H9 (cell line): ENCODE results near the gene FAT1. TPM values are rescaled to one million over a fixed set of nuclear protein-coding genes. Genes with fewer than 3 reads are reported as not detected.

ENCODE experiments used
- DNase-seq: peaks from one replicate; pipeline ENCODE4 v3.0.0-alpha.2; 2017
- H2AFZ ChIP-seq: one replicate; pipeline ENCODE4 v1.6.1; 2013; ENCODE audit warnings: mild to moderate bottlenecking, low read length, control low read depth, moderate library complexity
- H2AK5ac ChIP-seq: 2 replicates; pipeline ENCODE4 v1.6.1; 2013; ENCODE audit warnings: low read length, control low read depth, mixed read lengths; ENCODE audit not compliant: insufficient read length
- H2BK120ac ChIP-seq: one replicate; pipeline ENCODE4 v1.6.1; 2013; ENCODE audit warnings: low read depth, mild to moderate bottlenecking, low read length, control low read depth, inconsistent platforms; ENCODE audit not compliant: poor library complexity, severe bottlenecking
- H2BK12ac ChIP-seq: 2 replicates; pipeline ENCODE4 v1.6.1; 2013; ENCODE audit warnings: low read length, control low read depth, mixed read lengths, low read depth; ENCODE audit not compliant: insufficient read length
- H2BK15ac ChIP-seq: 2 replicates; pipeline ENCODE4 v1.6.1; 2013; ENCODE audit warnings: low read depth, low read length, control low read depth
- H2BK20ac ChIP-seq: one replicate; pipeline ENCODE4 v1.6.1; 2013; ENCODE audit warnings: low read depth, mild to moderate bottlenecking, low read length, control low read depth, inconsistent platforms; ENCODE audit not compliant: poor library complexity, severe bottlenecking
- H2BK5ac ChIP-seq: 2 replicates; pipeline ENCODE4 v1.6.1; 2013; ENCODE audit warnings: low read length, control low read depth, mixed read lengths; ENCODE audit not compliant: insufficient read length
- H3K14ac ChIP-seq: 2 replicates; pipeline ENCODE4 v1.6.1; 2013; ENCODE audit warnings: low read length, control low read depth; ENCODE audit not compliant: insufficient read depth
- H3K18ac ChIP-seq: 2 replicates; pipeline ENCODE4 v1.6.1; 2013; ENCODE audit warnings: low read depth, mild to moderate bottlenecking, mixed read lengths, low read length, control low read depth; ENCODE audit not compliant: insufficient read length
- H3K23ac ChIP-seq: 2 replicates; pipeline ENCODE4 v1.6.1; 2013; ENCODE audit warnings: low read length, control low read depth, mixed read lengths, low read depth; ENCODE audit not compliant: insufficient read length
- H3K23me2 ChIP-seq: 2 replicates; pipeline ENCODE4 v1.6.1; 2013; ENCODE audit warnings: low read depth, mild to moderate bottlenecking, mixed read lengths, low read length, control low read depth; ENCODE audit not compliant: insufficient read length, poor library complexity, severe bottlenecking
- H3K27ac ChIP-seq: 2 replicates; pipeline ENCODE4 v1.5.1; 2013; ENCODE audit warnings: low read length, control low read depth, mixed read lengths, low read depth; ENCODE audit not compliant: insufficient read length
- H3K27me3 ChIP-seq: 2 replicates; pipeline ENCODE4 v1.6.1; 2013; ENCODE audit warnings: low read length, control low read depth, inconsistent platforms; ENCODE audit not compliant: insufficient read depth
- H3K4ac ChIP-seq: 2 replicates; pipeline ENCODE4 v1.6.1; 2013; ENCODE audit warnings: low read depth, mild to moderate bottlenecking, control low read depth, inconsistent platforms, low read length, moderate library complexity
- H3K4me1 ChIP-seq: 2 replicates; pipeline ENCODE4 v1.6.1; 2013; ENCODE audit warnings: low read length, control low read depth, inconsistent platforms; ENCODE audit not compliant: insufficient read depth
- H3K4me2 ChIP-seq: 2 replicates; pipeline ENCODE4 v1.6.1; 2013; ENCODE audit warnings: low read length, control low read depth, mixed read lengths; ENCODE audit not compliant: insufficient read length, insufficient read depth
- H3K56ac ChIP-seq: 2 replicates; pipeline ENCODE4 v1.6.1; 2013; ENCODE audit warnings: low read depth, mild to moderate bottlenecking, mixed read lengths, low read length, control low read depth; ENCODE audit not compliant: insufficient read length
- H3K79me1 ChIP-seq: 2 replicates; pipeline ENCODE4 v1.6.1; 2013; ENCODE audit warnings: low read depth, mild to moderate bottlenecking, moderate library complexity, low read length, control low read depth, inconsistent platforms; ENCODE audit not compliant: insufficient read depth, poor library complexity, severe bottlenecking
- H3K79me2 ChIP-seq: 2 replicates; pipeline ENCODE4 v1.6.1; 2013; ENCODE audit warnings: low read length, control low read depth, inconsistent platforms; ENCODE audit not compliant: insufficient read depth
- H3K9ac ChIP-seq: 2 replicates; pipeline ENCODE4 v1.6.1; 2013; ENCODE audit warnings: low read length, control low read depth, mixed read lengths; ENCODE audit not compliant: insufficient read length; ENCODE audit errors: extremely low read depth
- H3K9me3 ChIP-seq: one replicate; pipeline ENCODE4 v1.6.1; 2013; ENCODE audit warnings: low read depth, low read length, inconsistent platforms; ENCODE audit not compliant: control insufficient read depth
- H3T11ph ChIP-seq: one replicate; pipeline ENCODE4 v1.6.1; 2013; ENCODE audit warnings: mild to moderate bottlenecking, low read length, control low read depth, inconsistent platforms
- H4K20me1 ChIP-seq: one replicate; pipeline ENCODE4 v1.6.1; 2013; ENCODE audit not compliant: control insufficient read depth, insufficient read length, insufficient read depth
- H4K5ac ChIP-seq: 2 replicates; pipeline ENCODE4 v1.6.1; 2013; ENCODE audit warnings: low read depth, mild to moderate bottlenecking, mixed read lengths, low read length, control low read depth; ENCODE audit not compliant: insufficient read length
- H4K8ac ChIP-seq: replicated peaks from 2 replicates; pipeline ENCODE4 v1.6.1; 2013; ENCODE audit warnings: low read length, control low read depth, mixed read lengths, low read depth; ENCODE audit not compliant: insufficient read length
- H4K91ac ChIP-seq: 2 replicates; pipeline ENCODE4 v1.6.1; 2013; ENCODE audit warnings: low read depth, mild to moderate bottlenecking, moderate library complexity, mixed read lengths, low read length, control low read depth; ENCODE audit not compliant: insufficient read length
- H3K27ac Mint-ChIP-seq, 3 experiments: 2 replicates in 2 of 3; 3 replicates in 1 of 3; pipeline ENCODE4 v1.8.0; 2020 to 2021; ENCODE audit warnings: mixed read lengths in 3 of 3, mild to moderate bottlenecking in 1 of 3, moderate library complexity in 1 of 3
- H3K27me3 Mint-ChIP-seq: 2 replicates; pipeline ENCODE4 v1.8.0; 2021; ENCODE audit warnings: low read depth, mild to moderate bottlenecking, moderate library complexity, mixed read lengths
- H3K36me3 Mint-ChIP-seq, 3 experiments: 2 replicates in 2 of 3; 3 replicates in 1 of 3; pipeline ENCODE4 v1.8.0; 2020 to 2021; ENCODE audit warnings: low read depth in 3 of 3, mixed read lengths in 3 of 3; ENCODE audit not compliant: insufficient read depth in 1 of 3
- H3K4me1 Mint-ChIP-seq, 2 experiments: 2 replicates each; pipeline ENCODE4 v1.8.0; 2020; ENCODE audit warnings: mixed read lengths in 2 of 2
- H3K4me3 Mint-ChIP-seq, 2 experiments: 2 replicates in 1 of 2; 3 replicates in 1 of 2; pipeline ENCODE4 v1.8.0; 2020 to 2021; ENCODE audit warnings: mild to moderate bottlenecking in 2 of 2, mixed read lengths in 2 of 2, moderate library complexity in 1 of 2
- H3K9me3 Mint-ChIP-seq, 2 experiments: 2 replicates in 1 of 2; 3 replicates in 1 of 2; pipeline ENCODE4 v1.8.0; 2020; ENCODE audit warnings: mild to moderate bottlenecking in 2 of 2, mixed read lengths in 2 of 2, moderate library complexity in 1 of 2
- WGBS: extraction: QIAGEN DNeasy Blood & Tissue Kit; methylation state at CpG from one replicate; pipeline ENCODE4 v1.1.7; 2013; ENCODE audit warnings: missing lambda C conversion rate, low lambda C conversion rate, mixed read lengths; ENCODE audit not compliant: insufficient read length; ENCODE audit errors: extremely low coverage; 5-methylcytosine and 5-hydroxymethylcytosine counted together
- total RNA-seq: library from RNA; stranded (reverse); gene quantifications from 2 replicates; pipeline ENCODE4 v1.2.1, GENCODE V29; 2021
- TF ChIP-seq, protein P1 (sequence below): fragments of 200-600 bp; sonication (generic); conservative IDR thresholded peaks from 3 replicates; pipeline ENCODE4 v1.8.0; 2021; ENCODE audit warnings: antibody characterized with exemption, mild to moderate bottlenecking

Gene FAT1
- total RNA-seq, 1 experiment from 2014 or later, result 173 TPM

DNA sequence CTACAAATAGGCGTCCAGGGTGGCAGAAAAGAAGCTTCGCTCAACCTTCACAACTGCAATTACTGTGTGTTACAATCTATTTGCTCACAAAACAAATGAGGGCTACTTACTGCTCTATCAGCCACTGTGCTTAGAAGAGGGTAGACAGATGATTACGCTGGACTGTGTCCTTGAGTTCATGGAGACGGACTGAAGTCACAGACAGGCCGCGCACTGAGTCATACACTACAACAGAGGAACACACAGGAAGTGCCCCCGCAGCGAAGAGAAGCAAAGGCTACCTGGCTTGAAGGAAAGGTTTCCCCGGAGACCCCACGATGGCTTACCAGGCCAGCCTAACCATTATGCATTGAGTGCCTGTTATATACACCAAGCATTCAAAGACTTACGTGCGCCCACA, 25.6 kb downstream of the FAT1 start:
- Mint-ChIP-seq H3K4me1 (peaks cover 69 to 70% of the 10 kb centered on the region in 2 experiments), H3K9me3 (no peaks in the 10 kb centered on the region; a peak in 2 of 5 replicates), H3K36me3 (peaks cover 23 to 56% (median 41%) of the 10 kb centered on the region in 3 experiments), H3K27ac (peak overlapping the region; percentile 62 to 77 (median 71); a peak in 3 of 7 replicates), H3K27me3 (no peaks in the 10 kb centered on the region), H3K4me3 (no peak overlapping the region)
- Histone ChIP-seq H2BK120ac (no peak overlapping the region), H3K27me3 (no peaks in the 10 kb centered on the region), H3K9ac (no peak overlapping the region), H3T11ph (no peak overlapping the region), H2BK5ac (no peak overlapping the region), H3K27ac (no peak overlapping the region), H3K4me2 (no peak overlapping the region), H4K8ac (no peak overlapping the region), H3K4me1 (peaks cover 11% of the 10 kb centered on the region), H3K79me1 (peaks cover 5% of the 10 kb centered on the region), H3K56ac (no peak overlapping the region), H3K4ac (no peak overlapping the region), H4K91ac (no peak overlapping the region), H3K14ac (no peak overlapping the region; the same call in 1 of the 2 replicates), H3K79me2 (peaks cover 27% of the 10 kb centered on the region; the same call in 1 of the 2 replicates), H3K23ac (no peak overlapping the region), H2BK15ac (no peak overlapping the region), H3K18ac (no peak overlapping the region), H2AK5ac (no peak overlapping the region), H2BK20ac (no peak overlapping the region), H4K5ac (no peak overlapping the region), H3K23me2 (no peaks in the 10 kb centered on the region), H2AFZ (no peak overlapping the region), H4K20me1 (no peaks in the 10 kb centered on the region), H3K9me3 (no peaks in the 10 kb centered on the region), H2BK12ac (no peak overlapping the region)
- DNase-seq, result no peak
- TF ChIP-seq, protein P1, sequence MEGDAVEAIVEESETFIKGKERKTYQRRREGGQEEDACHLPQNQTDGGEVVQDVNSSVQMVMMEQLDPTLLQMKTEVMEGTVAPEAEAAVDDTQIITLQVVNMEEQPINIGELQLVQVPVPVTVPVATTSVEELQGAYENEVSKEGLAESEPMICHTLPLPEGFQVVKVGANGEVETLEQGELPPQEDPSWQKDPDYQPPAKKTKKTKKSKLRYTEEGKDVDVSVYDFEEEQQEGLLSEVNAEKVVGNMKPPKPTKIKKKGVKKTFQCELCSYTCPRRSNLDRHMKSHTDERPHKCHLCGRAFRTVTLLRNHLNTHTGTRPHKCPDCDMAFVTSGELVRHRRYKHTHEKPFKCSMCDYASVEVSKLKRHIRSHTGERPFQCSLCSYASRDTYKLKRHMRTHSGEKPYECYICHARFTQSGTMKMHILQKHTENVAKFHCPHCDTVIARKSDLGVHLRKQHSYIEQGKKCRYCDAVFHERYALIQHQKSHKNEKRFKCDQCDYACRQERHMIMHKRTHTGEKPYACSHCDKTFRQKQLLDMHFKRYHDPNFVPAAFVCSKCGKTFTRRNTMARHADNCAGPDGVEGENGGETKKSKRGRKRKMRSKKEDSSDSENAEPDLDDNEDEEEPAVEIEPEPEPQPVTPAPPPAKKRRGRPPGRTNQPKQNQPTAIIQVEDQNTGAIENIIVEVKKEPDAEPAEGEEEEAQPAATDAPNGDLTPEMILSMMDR, result no peak
- no CpG with 5 or more reads among the region's 12 CpGs for WGBS
